Sigmoid colon (tissue), 4 donors: Measurements from ENCODE around the gene SMIM35.

Experiments
- CTCF ChIP-seq, 4 experiments: fragments of 450-650 bp in 3 of 4; fragments of 200-600 bp in 1 of 4; IDR thresholded peaks; one replicate each; pipeline ENCODE4 v1.5.1; 2016 to 2019; ENCODE audit warnings: antibody characterized with exemption in 4 of 4, mild to moderate bottlenecking in 3 of 4, moderate library complexity in 2 of 4
- EP300 ChIP-seq, 4 donors: sonication (generic); formaldehyde crosslinking; IDR thresholded peaks; one replicate each; pipeline ENCODE4 v1.6.1; 2017; ENCODE audit warnings: antibody characterized with exemption in 4 of 4
- POLR2A ChIP-seq, 2 donors: fragments of 450-650 bp; IDR thresholded peaks; one replicate each; pipeline ENCODE4 v1.6.1; 2016; ENCODE audit warnings: antibody characterized with exemption in 2 of 2, mild to moderate bottlenecking in 2 of 2, moderate library complexity in 2 of 2
- POLR2AphosphoS5 ChIP-seq, 4 donors: sonication (generic); formaldehyde crosslinking; IDR thresholded peaks; one replicate each; pipeline ENCODE4 v1.6.1; 2017; ENCODE audit warnings: antibody characterized with exemption in 4 of 4

GRCh38 chr11:118105657-118106305 lies 19.0 kb upstream of the SMIM35 start:
- no peak for TF ChIP-seq CTCF (IDR thresholded peaks at IDR 0.05)
- no peak for TF ChIP-seq POLR2A (IDR thresholded peaks at IDR 0.05)
- TF ChIP-seq POLR2AphosphoS5 (IDR thresholded peaks at IDR 0.05) = no peak
- TF ChIP-seq EP300 (IDR thresholded peaks at IDR 0.05) = no peak
